ENCODE data around the gene ILKAP. TPM values are rescaled to one million over a fixed set of nuclear protein-coding genes. Genes with fewer than 3 reads are reported as not detected.
A peak's percentile ranks its signal among the peaks of the same experiment; 100 is the strongest.

The ILKAP gene
- total RNA-seq (2021; fragmentation: NEBNext Ultra II Directional; extraction: Animal tissue kit (Norgen Biotek cat#: 25700)) = 10 to 100 TPM; 27.3 to 34.3 (median 28.6) TPM
- long read RNA-seq, transcript ILKAP-201 (12 exons, 1,490 nt) = major isoform, 46 of 58 reads
- long read RNA-seq, partial matches to known transcripts = 1 of 58 reads
- long read RNA-seq, other reads (novel, unspliced or antisense) = 10 of 58 reads

GRCh38 chr2:238203094-238203972 is at the start of gene ILKAP:
ILKAP (minus strand) TSS chr2:238203695; CDS start chr2:238203553, 142 bp downstream.
- DNase-seq = peak; percentile 66
- H3K9me3 Mint-ChIP-seq = no peaks in the 10 kb centered on the region; the same call in 1 of the 2 replicates
- TF ChIP-seq CTCF (IDR thresholded peaks at IDR 0.05) = no peak
- peaks cover 19% of the 10 kb centered on the region for H3K36me3 Mint-ChIP-seq (ENCODE audit: low read depth)
- peak within 1 kb of the TSS; percentile 82 for H3K27ac Mint-ChIP-seq
- peak within 1 kb of the TSS; percentile 94 for H3K4me3 Mint-ChIP-seq
- no peaks in the 10 kb centered on the region for H3K27me3 Mint-ChIP-seq (ENCODE audit: insufficient read depth)
- H3K4me1 Mint-ChIP-seq (ENCODE audit: low read depth) = peaks cover 27% of the 10 kb centered on the region

- no peak for TF ChIP-seq CTCF (IDR thresholded peaks at IDR 0.05)
- Mint-ChIP-seq H3K27ac (no peak overlapping the region), H3K4me1 (ENCODE audit: low read depth) (no peaks in the 10 kb centered on the region)
Observed at GRCh38 chr2:238252766-238253630, 49.5 kb upstream of the ILKAP start.

GRCh38 chr2:238251986-238252385 is 48.5 kb upstream of the ILKAP start:
- DNase-seq = no peak
- Mint-ChIP-seq H3K36me3 (ENCODE audit: low read depth) (peaks cover 12% of the 10 kb centered on the region), H3K4me3 (no peak overlapping the region), H3K27ac (no peak overlapping the region), H3K27me3 (ENCODE audit: insufficient read depth) (no peaks in the 10 kb centered on the region), H3K9me3 (no peaks in the 10 kb centered on the region), H3K4me1 (ENCODE audit: low read depth) (no peaks in the 10 kb centered on the region)
- no peak for TF ChIP-seq CTCF (IDR thresholded peaks at IDR 0.05)

More at GRCh38 chr2:238252766-238253630, 49.5 kb upstream of the ILKAP start:
- no peaks in the 10 kb centered on the region for H3K9me3 Mint-ChIP-seq
- H3K27me3 Mint-ChIP-seq (ENCODE audit: insufficient read depth) = no peaks in the 10 kb centered on the region
- no peak overlapping the region for H3K4me3 Mint-ChIP-seq
- DNase-seq = no peak
- peaks cover 12% of the 10 kb centered on the region for H3K36me3 Mint-ChIP-seq (ENCODE audit: low read depth)

- no peak overlapping the region for H3K27ac Mint-ChIP-seq
- no peaks in the 10 kb centered on the region; the same call in 1 of the 2 replicates for H3K27me3 Mint-ChIP-seq (ENCODE audit: insufficient read depth)
- peaks cover 12% of the 10 kb centered on the region for H3K36me3 Mint-ChIP-seq (ENCODE audit: low read depth)
- no peak overlapping the region for H3K4me3 Mint-ChIP-seq
- DNase-seq = no peak
- H3K4me1 Mint-ChIP-seq (ENCODE audit: low read depth) = no peaks in the 10 kb centered on the region
- no peak for TF ChIP-seq CTCF (IDR thresholded peaks at IDR 0.05)
- no peaks in the 10 kb centered on the region for H3K9me3 Mint-ChIP-seq
Observed at GRCh38 chr2:238251331-238251730, 47.8 kb upstream of the ILKAP start.

GRCh38 chr2:238250896-238251295 is 47.4 kb upstream of the ILKAP start:
- TF ChIP-seq CTCF (IDR thresholded peaks at IDR 0.05) = no peak
- Mint-ChIP-seq H3K27ac (no peak overlapping the region), H3K27me3 (ENCODE audit: insufficient read depth) (no peaks in the 10 kb centered on the region; the same call in 1 of the 2 replicates), H3K4me3 (no peak overlapping the region), H3K36me3 (ENCODE audit: low read depth) (peaks cover 12% of the 10 kb centered on the region), H3K9me3 (no peaks in the 10 kb centered on the region), H3K4me1 (ENCODE audit: low read depth) (no peaks in the 10 kb centered on the region)
- DNase-seq = no peak

All from HFFc6 (cell line).